ENCODE measurements around the gene CTR9.

GRCh38 chr11:10725907-10726253, 25.2 kb upstream of the CTR9 start:
- TF ChIP-seq REST (IDR thresholded peaks at IDR 0.05): no peak
- no peak for TF ChIP-seq CTCF (IDR thresholded peaks at IDR 0.05; ENCODE audit: low read depth, low read length, missing input control)
- TF ChIP-seq SP1 (IDR thresholded peaks at IDR 0.05): no peak
- no peak for TF ChIP-seq JUND (IDR thresholded peaks at IDR 0.05)
- TF ChIP-seq ZBTB33 (IDR thresholded peaks at IDR 0.05): no peak
- no peak for TF ChIP-seq MAX (IDR thresholded peaks at IDR 0.05)
- TF ChIP-seq GABPA (IDR thresholded peaks at IDR 0.05 in 1 of 2, conservative IDR thresholded peaks at IDR 0.05 in 1 of 2): no peak
- TF ChIP-seq FOXA1 (IDR thresholded peaks at IDR 0.05): no peak
- TF ChIP-seq YY1 (IDR thresholded peaks at IDR 0.05): no peak
- no peak for TF ChIP-seq TAF1 (conservative IDR thresholded peaks at IDR 0.05)
- TF ChIP-seq HNF4G (IDR thresholded peaks at IDR 0.05): no peak
- TF ChIP-seq EGR1 (IDR thresholded peaks at IDR 0.05; ENCODE audit: low read depth in 2 of 2): no peak

All from liver (tissue), 3 donors.